ENCODE measurements around the gene PROX1.

GRCh38 chr1:214013614-214014377 is 26.0 kb downstream of the PROX1 start:
- TF ChIP-seq EZH2 (IDR thresholded peaks at IDR 0.05; ENCODE audit: low read length): no peak
- TF ChIP-seq CTCF (optimal IDR thresholded peaks at IDR 0.05 in 1 of 3, IDR thresholded peaks at IDR 0.05 in 1 of 3, conservative IDR thresholded peaks at IDR 0.05 in 1 of 3; ENCODE audit: extremely low read depth in 1 of 3, insufficient read depth in 2 of 3, low read length in 3 of 3): no peak

Data from keratinocyte (primary cell).